ENCODE measurements around the gene ZDHHC7. TPM values are rescaled to one million over a fixed set of nuclear protein-coding genes. Genes with fewer than 3 reads are reported as not detected.

ZDHHC7 gene
- total RNA-seq, 2 donors from 2014 or later, result 17.5 to 39.2 TPM

- Histone ChIP-seq H3K27ac (no peak overlapping the region), H3K4me3 (no peak overlapping the region), H3K9me3 (no peaks in the 10 kb centered on the region), H3K36me3 (replicated peaks in 1 of 2; ENCODE audit: insufficient read depth in 1 of 2, low read depth in 2 of 2) (no peaks in the 10 kb centered on the region), H3K27me3 (no peaks in the 10 kb centered on the region), H3K4me1 (no peaks in the 10 kb centered on the region)
- DNase-seq (no peak), ATAC-seq (no peak)
- no peak for TF ChIP-seq POLR2A (IDR thresholded peaks at IDR 0.05)
- no peak for TF ChIP-seq CTCF (IDR thresholded peaks at IDR 0.05)
- intact Hi-C loops (cut with DNase I), result loop anchor here (2.0 kb wide), 1 partner anchor 39 kb away; no protein-coding TSS in a partner anchor
- WGBS, 2 donors, result 87 to 88% methylated on average over 43 of the region's 43 CpGs
Observed at GRCh38 chr16:84965428-84966415, 45.6 kb downstream of the ZDHHC7 start.

GRCh38 chr16:84964386-84965128 lies 46.8 kb downstream of the ZDHHC7 start:
- H3K27ac ChIP-seq, result no peak overlapping the region
- intact Hi-C loops (cut with DNase I), result loop anchor here (5.0 kb wide), 1 partner anchor 202 kb away; no protein-coding TSS in a partner anchor
- 86 to 90% methylated on average over 19 of the region's 19 CpGs for WGBS, 2 donors
- no peaks in the 10 kb centered on the region for H3K9me3 ChIP-seq
- DNase-seq (no peak), ATAC-seq (no peak)
- no peaks in the 10 kb centered on the region for H3K4me1 ChIP-seq
- TF ChIP-seq POLR2A (IDR thresholded peaks at IDR 0.05), result no peak
- TF ChIP-seq CTCF (IDR thresholded peaks at IDR 0.05), result no peak
- no peaks in the 10 kb centered on the region for H3K27me3 ChIP-seq
- H3K4me3 ChIP-seq, result no peak overlapping the region
- H3K36me3 ChIP-seq (replicated peaks in 1 of 2; ENCODE audit: insufficient read depth in 1 of 2, low read depth in 2 of 2), result no peaks in the 10 kb centered on the region

GRCh38 chr16:84963066-84963465 lies 48.3 kb downstream of the ZDHHC7 start:
- no peaks in the 10 kb centered on the region for H3K36me3 ChIP-seq (replicated peaks in 1 of 2; ENCODE audit: insufficient read depth in 1 of 2, low read depth in 2 of 2)
- H3K4me3 ChIP-seq, result no peak overlapping the region
- intact Hi-C loops (cut with DNase I), result loop anchor here (5.0 kb wide), 1 partner anchor 201 kb away; no protein-coding TSS in a partner anchor
- no peak for ATAC-seq
- no peak overlapping the region for H3K27ac ChIP-seq
- TF ChIP-seq CTCF (IDR thresholded peaks at IDR 0.05) (no peak), POLR2A (IDR thresholded peaks at IDR 0.05) (no peak)
- H3K4me1 ChIP-seq, result no peaks in the 10 kb centered on the region
- H3K9me3 ChIP-seq, result no peaks in the 10 kb centered on the region
- H3K27me3 ChIP-seq, result no peaks in the 10 kb centered on the region
- 78 to 79% methylated on average over 8 of the region's 8 CpGs for WGBS, 2 donors
- DNase-seq, result no peak

GRCh38 chr16:84960942-84961341 lies 50.4 kb downstream of the ZDHHC7 start:
- Histone ChIP-seq H3K9me3 (no peaks in the 10 kb centered on the region), H3K4me3 (no peak overlapping the region), H3K27ac (no peak overlapping the region), H3K4me1 (peaks cover under 1% of the 10 kb centered on the region), H3K36me3 (replicated peaks in 1 of 2; ENCODE audit: insufficient read depth in 1 of 2, low read depth in 2 of 2) (no peaks in the 10 kb centered on the region), H3K27me3 (no peaks in the 10 kb centered on the region)
- intact Hi-C loops (cut with DNase I), result loop anchor here (5.0 kb wide), 1 partner anchor 199 kb away; no protein-coding TSS in a partner anchor
- WGBS, 2 donors, result 62 to 67% methylated on average over 4 of the region's 4 CpGs
- no peak for ATAC-seq
- TF ChIP-seq CTCF (IDR thresholded peaks at IDR 0.05) (no peak), POLR2A (IDR thresholded peaks at IDR 0.05) (no peak)
- no peak for DNase-seq

Data from body of pancreas (tissue), 4 donors.